GM23338 (cell line): ENCODE results near the gene TMED8. TPM values are rescaled to one million over a fixed set of nuclear protein-coding genes. Genes with fewer than 3 reads are reported as not detected.

Source experiments
- ATAC-seq: fragments of 200-7000 bp; cut with Tn5 transposase; 3 replicates; pipeline ENCODE4 v1.9.1; 2020
- DNase-seq: peaks from one replicate; pipeline ENCODE4 v3.0.0-alpha.2; 2015; ENCODE audit warnings: low spot score
- H2AFZ ChIP-seq: fragments of 200-600 bp; sonication (generic); 2 replicates; pipeline ENCODE4 v1.8.0; 2016; ENCODE audit warnings: antibody characterized with exemption, mild to moderate bottlenecking, moderate library complexity
- H3F3A ChIP-seq: fragments of 200-600 bp; sonication (generic); replicated peaks from 2 replicates; pipeline ENCODE4 v1.8.0; 2017; ENCODE audit warnings: antibody characterized with exemption, mixed run types, low read depth
- H3K27ac ChIP-seq: fragments of 200-600 bp; sonication (generic); 2 replicates; pipeline ENCODE4 v1.6.1; 2016; ENCODE audit warnings: low read depth
- H3K27me3 ChIP-seq: fragments of 200-600 bp; sonication (generic); 2 replicates; pipeline ENCODE4 v1.8.0; 2016; ENCODE audit warnings: mild to moderate bottlenecking, mixed run types, moderate library complexity; ENCODE audit not compliant: insufficient read depth
- H3K36me3 ChIP-seq: fragments of 200-600 bp; sonication (generic); 2 replicates; pipeline ENCODE4 v1.8.0; 2016; ENCODE audit warnings: mild to moderate bottlenecking; ENCODE audit not compliant: insufficient read depth
- H3K4me1 ChIP-seq: fragments of 200-600 bp; sonication (generic); 2 replicates; pipeline ENCODE4 v1.8.0; 2016; ENCODE audit warnings: mild to moderate bottlenecking, moderate library complexity; ENCODE audit not compliant: insufficient read depth
- H3K4me2 ChIP-seq: fragments of 200-600 bp; sonication (generic); 2 replicates; pipeline ENCODE4 v1.7.1; 2017; ENCODE audit warnings: mixed run types
- H3K4me3 ChIP-seq: fragments of 200-600 bp; sonication (generic); 2 replicates; pipeline ENCODE4 v1.6.1; 2016; ENCODE audit warnings: mixed run types
- H3K79me2 ChIP-seq: fragments of 200-600 bp; sonication (generic); replicated peaks from 2 replicates; pipeline ENCODE4 v1.8.0; 2017; ENCODE audit warnings: mild to moderate bottlenecking; ENCODE audit not compliant: insufficient read depth
- H3K9me2 ChIP-seq: fragments of 200-600 bp; sonication (generic); 2 replicates; pipeline ENCODE4 v1.8.0; 2017; ENCODE audit not compliant: insufficient read depth
- H4K20me1 ChIP-seq: fragments of 200-600 bp; sonication (generic); replicated peaks from 2 replicates; pipeline ENCODE4 v1.8.0; 2017; ENCODE audit warnings: mild to moderate bottlenecking; ENCODE audit not compliant: insufficient read depth
- H3K27ac Mint-ChIP-seq: 2 replicates; pipeline ENCODE4 v1.8.0; 2020; ENCODE audit warnings: inconsistent platforms, mild to moderate bottlenecking, moderate library complexity, mixed read lengths
- H3K27me3 Mint-ChIP-seq: 3 replicates; pipeline ENCODE4 v1.8.0; 2022; ENCODE audit warnings: low read depth, mild to moderate bottlenecking, moderate library complexity, mixed read lengths, inconsistent platforms; ENCODE audit not compliant: insufficient read depth, poor library complexity
- H3K36me3 Mint-ChIP-seq: 3 replicates; pipeline ENCODE4 v1.8.0; 2021; ENCODE audit warnings: low read depth, mild to moderate bottlenecking, inconsistent platforms, moderate library complexity, mixed read lengths
- H3K4me1 Mint-ChIP-seq: 3 replicates; pipeline ENCODE4 v1.8.0; 2020; ENCODE audit warnings: mild to moderate bottlenecking, inconsistent platforms, mixed read lengths
- H3K4me3 Mint-ChIP-seq: 3 replicates; pipeline ENCODE4 v1.8.0; 2021; ENCODE audit warnings: moderate library complexity, mild to moderate bottlenecking, inconsistent platforms, mixed read lengths
- H3K9me3 Mint-ChIP-seq: 3 replicates; pipeline ENCODE4 v1.8.0; 2020; ENCODE audit warnings: moderate library complexity, mild to moderate bottlenecking, inconsistent platforms, mixed read lengths
- CREB1 ChIP-seq: fragments of 250-450 bp; sonication (Bioruptor Pico); IDR thresholded peaks from 2 replicates; pipeline ENCODE4 v1.5.0; 2020; ENCODE audit warnings: low read depth, mild to moderate bottlenecking, moderate library complexity
- EZH2 ChIP-seq: fragments of 200-600 bp; sonication (generic); IDR thresholded peaks from one replicate; pipeline ENCODE4 v1.8.0; 2017; ENCODE audit warnings: antibody characterized with exemption, mild to moderate bottlenecking, low read depth; ENCODE audit not compliant: unreplicated experiment
- NANOG ChIP-seq: IDR thresholded peaks from 2 replicates; pipeline ENCODE4 v1.6.1; 2016; ENCODE audit warnings: antibody characterized with exemption, borderline replicate concordance
- POLR2AphosphoS5 ChIP-seq: IDR thresholded peaks from 2 replicates; pipeline ENCODE4 v1.6.1; 2016; ENCODE audit warnings: antibody characterized with exemption, low read depth
- REST ChIP-seq: IDR thresholded peaks from one replicate; pipeline ENCODE4 v1.6.1; 2018; ENCODE audit warnings: antibody characterized with exemption; ENCODE audit not compliant: unreplicated experiment
- STAT1 ChIP-seq: IDR thresholded peaks from one replicate; pipeline ENCODE4 v1.6.1; 2016; ENCODE audit warnings: antibody characterized with exemption; ENCODE audit not compliant: unreplicated experiment
- ZNF462 ChIP-seq: fragments of 250-450 bp; sonication (Bioruptor Pico); IDR thresholded peaks from 2 replicates; pipeline ENCODE4 v1.5.0; 2020; ENCODE audit warnings: mild to moderate bottlenecking, moderate library complexity
- polyA plus RNA-seq: library from polyadenylated mRNA; unstranded; fragments of >200 nt; fragmentation: Nextera tagmentation; extraction: Ambion mirVana; gene quantifications from 2 replicates; pipeline ENCODE4 v1.2.1, GENCODE V29; 2016
- total RNA-seq: library from RNA; depleted of rRNA; stranded (reverse); fragments of >200 nt; shearing (Covaris generic); gene quantifications from 2 replicates; pipeline ENCODE4 v1.2.3, GENCODE V29; 2014

TMED8 gene
- total and polyA plus RNA-seq, 2 experiments from 2014 or later = 4.3 to 13.8 TPM

DNA sequence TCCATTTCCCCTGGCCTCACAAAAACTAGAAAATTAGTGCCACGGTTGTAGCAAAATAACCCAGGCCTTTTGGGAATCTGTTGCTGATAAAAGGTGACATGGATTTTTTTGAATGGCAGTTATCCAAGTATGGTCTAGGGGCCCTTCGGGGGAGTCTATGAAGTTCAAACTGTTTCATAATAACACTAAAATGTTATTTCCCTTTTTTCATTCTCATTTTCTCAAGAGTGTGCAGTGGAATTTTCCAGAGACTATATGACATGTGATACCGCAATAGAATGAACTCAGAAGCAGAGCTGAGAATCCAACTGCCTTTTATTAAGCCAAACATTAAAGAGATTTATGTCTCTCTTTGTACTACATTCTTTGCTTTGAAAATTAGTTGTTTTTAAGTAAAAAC is 29.1 kb downstream of the TMED8 start (continued):
- no peak for TF ChIP-seq ZNF462 (CRISPR knock-in tag)
- TF ChIP-seq STAT1 = no peak

DNA sequence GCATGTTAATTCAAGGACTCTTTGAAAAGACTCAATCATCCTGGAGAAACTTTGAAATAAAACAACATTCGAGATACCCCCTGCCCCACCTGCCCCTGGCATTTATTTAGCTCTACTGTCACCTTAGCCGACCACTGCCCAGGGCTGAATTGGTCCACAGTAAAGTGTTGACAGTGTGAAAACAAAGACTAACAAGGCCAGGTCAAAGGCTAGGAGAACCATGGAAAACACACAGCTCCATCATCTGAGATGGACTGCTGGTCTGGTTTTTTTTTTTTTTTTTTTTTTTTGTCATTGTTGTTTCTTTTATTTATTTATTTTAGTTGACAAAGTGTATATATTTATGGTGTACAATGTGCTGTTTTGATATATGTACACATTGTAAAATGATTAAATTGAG is 30.4 kb downstream of the TMED8 start:
- no peaks in the 10 kb centered on the region; the same call in 2 of the 3 replicates for H3K9me3 Mint-ChIP-seq
- no peaks in the 10 kb centered on the region for H3K27me3 ChIP-seq
- peaks cover 4% of the 10 kb centered on the region; the same call in 1 of the 2 replicates for H3K9me2 ChIP-seq
- H4K20me1 ChIP-seq = no peaks in the 10 kb centered on the region
- no peak overlapping the region for H3K27ac ChIP-seq
- DNase-seq (no peak), ATAC-seq (no peak)
- H3K79me2 ChIP-seq = no peaks in the 10 kb centered on the region
- no peak overlapping the region for H3K4me3 Mint-ChIP-seq
- H3K36me3 ChIP-seq = no peaks in the 10 kb centered on the region
- H3K4me2 ChIP-seq = no peak overlapping the region
- peaks cover 9% of the 10 kb centered on the region; the same call in 2 of the 3 replicates for H3K36me3 Mint-ChIP-seq
- no peaks in the 10 kb centered on the region for H3K27me3 Mint-ChIP-seq
- no peak overlapping the region for H2AFZ ChIP-seq
- H3K4me3 ChIP-seq = no peak overlapping the region
- 0 out of 2 replicates have a peak, but pooled peaks cover 3% of the 10 kb centered on the region for H3F3A ChIP-seq
- H3K4me1 ChIP-seq = peaks cover 9% of the 10 kb centered on the region
- H3K4me1 Mint-ChIP-seq = peaks cover 22% of the 10 kb centered on the region
- H3K27ac Mint-ChIP-seq = no peak overlapping the region
- TF ChIP-seq NANOG (no peak), EZH2 (no peak), POLR2AphosphoS5 (no peak), REST (no peak), CREB1 (CRISPR knock-in tag) (no peak)
